HEK293 (cell line): Measurements from ENCODE around the gene RIMS4.

Source experiments
- CTCF ChIA-PET: fragments of 350-600 bp; formaldehyde crosslinking; extraction: SDS; loops from one replicate; lab custom pipeline; 2021; ENCODE audit warnings: antibody characterized with exemption; lab: Yijun Ruan, JAX
- POLR2A ChIA-PET: fragments of 300-600 bp; formaldehyde crosslinking; extraction: SDS; loops from one replicate; lab custom pipeline; 2020; ENCODE audit warnings: antibody characterized with exemption, inconsistent platforms; lab: Yijun Ruan, JAX
- H3K27ac ChIP-seq: fragments of 200-500 bp; sonication (Bioruptor generic); 2 replicates; pipeline ENCODE4 v1.5.1; 2014; ENCODE audit warnings: low read depth, low read length, control low read depth, inconsistent platforms; ENCODE audit errors: extremely low read depth
- H3K36me3 ChIP-seq, 2 experiments: fragments of 200-500 bp in 1 of 2; sonication (Bioruptor generic) in 1 of 2; 1 replicate in 1 of 2; 2 replicates in 1 of 2; pipeline ENCODE4 v1.5.1; 2014 to 2017; ENCODE audit warnings: inconsistent platforms in 2 of 2, low read length in 2 of 2; ENCODE audit not compliant: control insufficient read depth in 2 of 2, insufficient read depth in 1 of 2
- H3K4me1 ChIP-seq: fragments of 200-500 bp; sonication (Bioruptor generic); 2 replicates; pipeline ENCODE4 v1.5.1; 2014; ENCODE audit warnings: mild to moderate bottlenecking, low read length, inconsistent platforms; ENCODE audit not compliant: control insufficient read depth, insufficient read depth
- H3K4me3 ChIP-seq: 2 replicates; pipeline ENCODE4 v1.5.1; 2011; ENCODE audit warnings: low read depth, mild to moderate bottlenecking, control low read depth, low read length, moderate library complexity
- H3K9me3 ChIP-seq: fragments of 200-500 bp; sonication (Bioruptor generic); 2 replicates; pipeline ENCODE4 v1.5.1; 2014; ENCODE audit warnings: low read depth, low read length, inconsistent platforms; ENCODE audit not compliant: control insufficient read depth, insufficient read depth
- GLIS1 ChIP-seq: fragments of 450-650 bp; formaldehyde crosslinking; IDR thresholded peaks from 2 replicates; pipeline ENCODE4 v1.5.1; 2016; ENCODE audit warnings: missing biosample characterization, missing genetic modification characterization
- HOXA7 ChIP-seq: sonication (generic); formaldehyde crosslinking; IDR thresholded peaks from 2 replicates; pipeline ENCODE4 v1.8.1; 2022; ENCODE audit warnings: missing genetic modification reagents, borderline replicate concordance
- HOXC10 ChIP-seq: sonication (generic); formaldehyde crosslinking; IDR thresholded peaks from 2 replicates; pipeline ENCODE4 v1.8.1; 2023; ENCODE audit warnings: mild to moderate bottlenecking, missing genetic modification reagents
- MZF1 ChIP-seq: fragments of 450-650 bp; formaldehyde crosslinking; IDR thresholded peaks from 2 replicates; pipeline ENCODE4 v1.5.1; 2017; ENCODE audit warnings: missing biosample characterization, missing genetic modification characterization, borderline replicate concordance
- OSR2 ChIP-seq: fragments of 450-650 bp; formaldehyde crosslinking; IDR thresholded peaks from 2 replicates; pipeline ENCODE4 v1.5.1; 2016; ENCODE audit warnings: missing biosample characterization, missing genetic modification characterization
- SP2 ChIP-seq: fragments of 450-650 bp; formaldehyde crosslinking; IDR thresholded peaks from 2 replicates; pipeline ENCODE4 v1.5.1; 2016; ENCODE audit warnings: missing biosample characterization, missing genetic modification characterization
- SP3 ChIP-seq: fragments of 450-650 bp; formaldehyde crosslinking; IDR thresholded peaks from 2 replicates; pipeline ENCODE4 v1.5.1; 2016; ENCODE audit warnings: missing biosample characterization, missing genetic modification characterization
- SP7 ChIP-seq: fragments of 450-650 bp; formaldehyde crosslinking; IDR thresholded peaks from 2 replicates; pipeline ENCODE4 v1.5.1; 2016; ENCODE audit warnings: missing biosample characterization, missing genetic modification characterization
- TRIM28 ChIP-seq: IDR thresholded peaks from 2 replicates; pipeline ENCODE4 v1.6.1; 2011; ENCODE audit warnings: low read length, control low read depth, borderline replicate concordance
- YY2 ChIP-seq: fragments of 450-650 bp; formaldehyde crosslinking; IDR thresholded peaks from 2 replicates; pipeline ENCODE4 v1.5.1; 2016; ENCODE audit warnings: missing biosample characterization, missing genetic modification characterization
- ZEB2 ChIP-seq: fragments of 450-650 bp; formaldehyde crosslinking; IDR thresholded peaks from 2 replicates; pipeline ENCODE4 v1.5.1; 2016; ENCODE audit warnings: missing biosample characterization, missing genetic modification characterization
- ZFHX2 ChIP-seq: fragments of 450-650 bp; formaldehyde crosslinking; conservative IDR thresholded peaks from 2 replicates; pipeline ENCODE4 v1.5.1; 2016; ENCODE audit warnings: missing biosample characterization, missing genetic modification characterization
- ZIC2 ChIP-seq: fragments of 450-650 bp; formaldehyde crosslinking; IDR thresholded peaks from 2 replicates; pipeline ENCODE4 v1.5.1; 2016; ENCODE audit warnings: missing biosample characterization, missing genetic modification characterization
- ZNF146 ChIP-seq: fragments of 450-650 bp; formaldehyde crosslinking; IDR thresholded peaks from 2 replicates; pipeline ENCODE4 v1.5.1; 2016; ENCODE audit warnings: missing biosample characterization, missing genetic modification characterization
- ZNF16 ChIP-seq: fragments of 450-650 bp; formaldehyde crosslinking; IDR thresholded peaks from 2 replicates; pipeline ENCODE4 v1.5.1; 2016; ENCODE audit warnings: low read depth, missing biosample characterization, missing genetic modification characterization
- ZNF221 ChIP-seq: fragments of 450-650 bp; formaldehyde crosslinking; IDR thresholded peaks from 2 replicates; pipeline ENCODE4 v1.5.1; 2017; ENCODE audit warnings: missing biosample characterization, missing genetic modification characterization, borderline replicate concordance
- ZNF23 ChIP-seq: fragments of 450-650 bp; formaldehyde crosslinking; IDR thresholded peaks from 2 replicates; pipeline ENCODE4 v1.5.1; 2016; ENCODE audit warnings: missing biosample characterization, missing genetic modification characterization, borderline replicate concordance
- ZNF274 ChIP-seq, 2 experiments: fragments of 200-500 bp in 1 of 2; fragments of 450-650 bp in 1 of 2; sonication (Bioruptor generic) in 1 of 2; formaldehyde crosslinking in 1 of 2; IDR thresholded peaks; 2 replicates each; pipeline versions ENCODE4 v1.5.1 to v1.6.1; 2014 to 2016; ENCODE audit warnings: borderline replicate concordance in 1 of 2, inconsistent platforms in 1 of 2, low read length in 1 of 2, missing biosample characterization in 1 of 2, missing genetic modification characterization in 1 of 2
- ZNF302 ChIP-seq: fragments of 450-650 bp; formaldehyde crosslinking; IDR thresholded peaks from 2 replicates; pipeline ENCODE4 v1.5.1; 2016; ENCODE audit warnings: missing biosample characterization, missing genetic modification characterization, low read depth
- ZNF335 ChIP-seq: fragments of 450-650 bp; formaldehyde crosslinking; conservative IDR thresholded peaks from 2 replicates; pipeline ENCODE4 v1.5.1; 2016; ENCODE audit warnings: missing biosample characterization, missing genetic modification characterization
- ZNF354C ChIP-seq: fragments of 450-650 bp; formaldehyde crosslinking; IDR thresholded peaks from 2 replicates; pipeline ENCODE4 v1.5.1; 2016; ENCODE audit warnings: missing biosample characterization, missing genetic modification characterization, low read depth, borderline replicate concordance
- ZNF366 ChIP-seq: fragments of 450-650 bp; formaldehyde crosslinking; conservative IDR thresholded peaks from 2 replicates; pipeline ENCODE4 v1.5.1; 2016; ENCODE audit warnings: missing biosample characterization, missing genetic modification characterization
- ZNF404 ChIP-seq: fragments of 450-650 bp; formaldehyde crosslinking; IDR thresholded peaks from 2 replicates; pipeline ENCODE4 v1.5.1; 2017; ENCODE audit warnings: missing biosample characterization, missing genetic modification characterization
- ZNF596 ChIP-seq: fragments of 450-650 bp; IDR thresholded peaks from 2 replicates; pipeline ENCODE4 v1.5.0; 2018; ENCODE audit warnings: missing biosample characterization, mild to moderate bottlenecking, missing genetic modification characterization, moderate library complexity
- ZNF664 ChIP-seq: fragments of 450-650 bp; formaldehyde crosslinking; IDR thresholded peaks from 2 replicates; pipeline ENCODE4 v1.5.1; 2016; ENCODE audit warnings: missing biosample characterization, missing genetic modification characterization
- ZNF76 ChIP-seq: fragments of 450-650 bp; formaldehyde crosslinking; IDR thresholded peaks from 2 replicates; pipeline ENCODE4; 2016; ENCODE audit warnings: low read depth, missing biosample characterization, missing genetic modification characterization, borderline replicate concordance
- ZSCAN16 ChIP-seq: fragments of 450-650 bp; formaldehyde crosslinking; IDR thresholded peaks from 2 replicates; pipeline ENCODE4 v1.5.1; 2016; ENCODE audit warnings: missing biosample characterization, missing genetic modification characterization
- ZXDB ChIP-seq: fragments of 450-650 bp; formaldehyde crosslinking; IDR thresholded peaks from 2 replicates; pipeline ENCODE4 v1.5.1; 2016; ENCODE audit warnings: missing biosample characterization, missing genetic modification characterization
- TF ChIP-seq, protein P1 (sequence below): fragments of 450-650 bp; formaldehyde crosslinking; IDR thresholded peaks from 2 replicates; pipeline ENCODE4 v1.5.1; 2016; ENCODE audit warnings: missing biosample characterization, missing genetic modification characterization
- TF ChIP-seq, protein P2 (sequence below): fragments of 450-650 bp; formaldehyde crosslinking; IDR thresholded peaks from 2 replicates; pipeline ENCODE4 v1.5.1; 2017; ENCODE audit warnings: missing biosample characterization, missing genetic modification characterization

RIMS4 gene

DNA sequence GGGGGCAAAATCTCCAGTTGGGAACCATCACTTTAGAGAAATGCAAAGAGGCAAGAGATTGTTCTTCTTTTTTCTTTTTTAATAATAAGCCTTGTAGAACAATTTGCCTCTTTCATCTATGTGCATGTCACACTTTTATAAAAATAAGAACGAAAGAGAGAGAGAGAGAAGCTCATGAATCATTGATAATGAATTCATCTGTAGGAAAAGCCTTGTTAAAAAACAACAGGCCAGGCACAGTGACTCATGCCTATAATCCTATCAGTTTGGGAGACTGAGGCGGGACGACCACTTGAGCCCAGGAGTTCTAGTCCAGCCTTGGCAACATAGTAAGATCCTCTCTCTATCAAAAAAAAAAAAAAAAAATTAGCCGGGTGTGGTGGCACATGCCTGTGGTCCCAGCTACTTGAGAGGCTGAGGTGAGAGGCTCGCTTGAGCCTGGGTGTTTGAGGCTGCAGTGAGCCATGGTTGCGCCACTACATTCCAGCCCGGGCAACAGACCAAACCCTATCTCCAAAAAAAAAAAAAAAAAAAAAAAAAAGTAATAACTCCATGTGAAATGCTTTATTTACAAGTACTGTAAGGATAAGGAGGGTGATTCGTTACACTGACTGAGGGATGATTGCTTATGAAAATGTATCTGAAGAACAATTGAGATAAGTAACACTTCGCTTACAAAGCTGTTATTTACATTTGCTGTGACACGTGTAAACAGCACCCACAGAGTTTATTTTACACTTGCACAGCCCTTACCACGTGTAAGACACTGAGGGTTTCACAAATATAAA is 89.2 kb downstream of the RIMS4 start (continued):
- TF ChIP-seq, protein P1, sequence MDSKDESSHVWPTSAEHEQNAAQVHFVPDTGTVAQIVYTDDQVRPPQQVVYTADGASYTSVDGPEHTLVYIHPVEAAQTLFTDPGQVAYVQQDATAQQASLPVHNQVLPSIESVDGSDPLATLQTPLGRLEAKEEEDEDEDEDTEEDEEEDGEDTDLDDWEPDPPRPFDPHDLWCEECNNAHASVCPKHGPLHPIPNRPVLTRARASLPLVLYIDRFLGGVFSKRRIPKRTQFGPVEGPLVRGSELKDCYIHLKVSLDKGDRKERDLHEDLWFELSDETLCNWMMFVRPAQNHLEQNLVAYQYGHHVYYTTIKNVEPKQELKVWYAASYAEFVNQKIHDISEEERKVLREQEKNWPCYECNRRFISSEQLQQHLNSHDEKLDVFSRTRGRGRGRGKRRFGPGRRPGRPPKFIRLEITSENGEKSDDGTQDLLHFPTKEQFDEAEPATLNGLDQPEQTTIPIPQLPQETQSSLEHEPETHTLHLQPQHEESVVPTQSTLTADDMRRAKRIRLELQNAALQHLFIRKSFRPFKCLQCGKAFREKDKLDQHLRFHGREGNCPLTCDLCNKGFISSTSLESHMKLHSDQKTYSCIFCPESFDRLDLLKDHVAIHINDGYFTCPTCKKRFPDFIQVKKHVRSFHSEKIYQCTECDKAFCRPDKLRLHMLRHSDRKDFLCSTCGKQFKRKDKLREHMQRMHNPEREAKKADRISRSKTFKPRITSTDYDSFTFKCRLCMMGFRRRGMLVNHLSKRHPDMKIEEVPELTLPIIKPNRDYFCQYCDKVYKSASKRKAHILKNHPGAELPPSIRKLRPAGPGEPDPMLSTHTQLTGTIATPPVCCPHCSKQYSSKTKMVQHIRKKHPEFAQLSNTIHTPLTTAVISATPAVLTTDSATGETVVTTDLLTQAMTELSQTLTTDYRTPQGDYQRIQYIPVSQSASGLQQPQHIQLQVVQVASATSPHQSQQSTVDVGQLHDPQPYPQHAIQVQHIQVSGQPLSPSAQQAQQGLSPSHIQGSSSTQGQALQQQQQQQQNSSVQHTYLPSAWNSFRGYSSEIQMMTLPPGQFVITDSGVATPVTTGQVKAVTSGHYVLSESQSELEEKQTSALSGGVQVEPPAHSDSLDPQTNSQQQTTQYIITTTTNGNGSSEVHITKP (tag by site-specific recombination) = peak; percentile 68
- TF ChIP-seq ZNF664 (tag by site-specific recombination) (no peak), TRIM28 (no peak), SP3 (no peak), ZNF221 (tag by site-specific recombination) (no peak), ZNF366 (tag by site-specific recombination) (0 out of 2 replicates have a peak, but pooled peaks have one; percentile 16), OSR2 (0 out of 2 replicates have a peak, but pooled peaks have one; percentile 14), MZF1 (tag by site-specific recombination) (0 out of 2 replicates have a peak, but pooled peaks have one; percentile 36), SP7 (tag by site-specific recombination) (0 out of 2 replicates have a peak, but pooled peaks have one; percentile 12), ZXDB (tag by site-specific recombination) (no peak), ZNF335 (tag by site-specific recombination) (peak; percentile 46), ZEB2 (peak; percentile 48; the same call in 1 of the 2 replicates)

DNA sequence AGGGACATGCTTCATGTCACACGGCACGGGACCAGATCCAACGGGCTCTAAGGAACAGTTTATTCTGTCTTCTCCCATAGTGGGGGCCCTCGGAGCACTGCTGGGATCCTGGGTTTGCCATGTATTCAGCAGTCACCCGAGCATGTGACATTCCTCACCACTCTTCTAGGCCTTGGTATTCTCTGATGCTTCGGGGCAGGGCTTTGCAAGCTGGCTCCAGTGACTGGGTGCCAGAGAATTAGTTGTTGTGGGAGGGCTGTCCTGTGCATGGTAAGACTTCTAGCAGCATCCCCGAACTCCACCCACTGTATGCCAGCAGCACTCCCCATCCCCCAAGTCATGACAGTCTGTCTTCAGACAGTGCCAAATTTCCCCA is 89.7 kb downstream of the RIMS4 start:
- TF ChIP-seq ZNF16 (no peak), ZNF23 (no peak), SP2 (tag by site-specific recombination) (0 out of 2 replicates have a peak, but pooled peaks have one; percentile 6), GLIS1 (0 out of 2 replicates have a peak, but pooled peaks have one; percentile 36), ZSCAN16 (tag by site-specific recombination) (no peak), ZFHX2 (0 out of 2 replicates have a peak, but pooled peaks have one; percentile 30), ZIC2 (tag by site-specific recombination) (peak; percentile 12; the same call in 1 of the 2 replicates)
- Histone ChIP-seq H3K27ac (no peak overlapping the region), H3K4me1 (peaks cover 6% of the 10 kb centered on the region), H3K36me3 (peaks cover 0 to 3% of the 10 kb centered on the region in 2 experiments; a peak in 1 of 3 replicates), H3K9me3 (no peaks in the 10 kb centered on the region), H3K4me3 (no peak overlapping the region)
- POLR2A ChIA-PET = no interaction called here
- CTCF ChIA-PET = interaction anchor here (0.6 to 1.7 kb wide), 7 partner anchors 12 to 130 kb away, joined by 3 to 11 read pairs (median 4); no protein-coding TSS in a partner anchor

GRCh38 chr20:44719841-44720240 is 90.5 kb downstream of the RIMS4 start:
- H3K4me1 ChIP-seq = peaks cover 6% of the 10 kb centered on the region
- H3K9me3 ChIP-seq = no peaks in the 10 kb centered on the region
- POLR2A ChIA-PET = no interaction called here
- CTCF ChIA-PET = interaction anchor here (1.4 to 1.6 kb wide), 2 partner anchors 17 to 36 kb away, joined by 3 to 4 read pairs; no protein-coding TSS in a partner anchor
- H3K4me3 ChIP-seq = no peak overlapping the region
- H3K36me3 ChIP-seq = peaks cover 0 to 3% of the 10 kb centered on the region in 2 experiments; a peak in 1 of 3 replicates
- H3K27ac ChIP-seq = no peak overlapping the region
- TF ChIP-seq ZNF404 (tag by site-specific recombination) (no peak), HOXC10 (CRISPR knock-in tag) (no peak), HOXA7 (CRISPR knock-in tag) (no peak), ZNF274 (IDR thresholded peaks at IDR 0.05; ENCODE audit: low read length) (no peak), ZNF274 (tag by site-specific recombination; IDR thresholded peaks at IDR 0.05; ENCODE audit: borderline replicate concordance) (no peak), ZXDB (tag by site-specific recombination) (no peak), ZNF76 (tag by site-specific recombination) (no peak), YY2 (tag by site-specific recombination) (no peak), ZNF354C (tag by site-specific recombination) (no peak), ZNF596 (tag by site-specific recombination) (no peak), ZNF302 (tag by site-specific recombination) (no peak), ZNF146 (tag by site-specific recombination) (no peak)
- TF ChIP-seq, protein P2, sequence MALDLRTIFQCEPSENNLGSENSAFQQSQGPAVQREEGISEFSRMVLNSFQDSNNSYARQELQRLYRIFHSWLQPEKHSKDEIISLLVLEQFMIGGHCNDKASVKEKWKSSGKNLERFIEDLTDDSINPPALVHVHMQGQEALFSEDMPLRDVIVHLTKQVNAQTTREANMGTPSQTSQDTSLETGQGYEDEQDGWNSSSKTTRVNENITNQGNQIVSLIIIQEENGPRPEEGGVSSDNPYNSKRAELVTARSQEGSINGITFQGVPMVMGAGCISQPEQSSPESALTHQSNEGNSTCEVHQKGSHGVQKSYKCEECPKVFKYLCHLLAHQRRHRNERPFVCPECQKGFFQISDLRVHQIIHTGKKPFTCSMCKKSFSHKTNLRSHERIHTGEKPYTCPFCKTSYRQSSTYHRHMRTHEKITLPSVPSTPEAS (tag by site-specific recombination) = no peak
